Sciatic nerve (tissue), 2 donors: ENCODE results near the gene RAB31. TPM values are rescaled to one million over a fixed set of nuclear protein-coding genes. Genes with fewer than 3 reads are reported as not detected.

ENCODE experiments used
- ATAC-seq: fragments of 200-7000 bp; cut with Tn5 transposase; one replicate; pipeline ENCODE4 v1.9.1; 2020; ENCODE audit warnings: mild to moderate bottlenecking, moderate library complexity
- DNase-seq: peaks from one replicate; pipeline ENCODE4 v3.0.0-alpha.2; 2020; ENCODE audit warnings: low spot score
- intact Hi-C: fragments of 100-400 bp; cut with DNase I; formaldehyde crosslinking; loops from one replicate; pipeline ENCODE4 v1.14.2; 2022
- total RNA-seq: library from RNA; stranded (reverse); fragmentation: NEBNext Ultra II Directional; extraction: Animal tissue kit (Norgen Biotek cat#: 25700); gene quantifications from one replicate; pipeline ENCODE4 v1.2.1, GENCODE V29; 2021
- donor health status: DM: no; HTN: no; CAD: no.
- donor health status: DM: no; HTN: no; CAD: no.

Gene RAB31
- total RNA-seq, 1 donor from 2014 or later: 53.4 TPM

DNA sequence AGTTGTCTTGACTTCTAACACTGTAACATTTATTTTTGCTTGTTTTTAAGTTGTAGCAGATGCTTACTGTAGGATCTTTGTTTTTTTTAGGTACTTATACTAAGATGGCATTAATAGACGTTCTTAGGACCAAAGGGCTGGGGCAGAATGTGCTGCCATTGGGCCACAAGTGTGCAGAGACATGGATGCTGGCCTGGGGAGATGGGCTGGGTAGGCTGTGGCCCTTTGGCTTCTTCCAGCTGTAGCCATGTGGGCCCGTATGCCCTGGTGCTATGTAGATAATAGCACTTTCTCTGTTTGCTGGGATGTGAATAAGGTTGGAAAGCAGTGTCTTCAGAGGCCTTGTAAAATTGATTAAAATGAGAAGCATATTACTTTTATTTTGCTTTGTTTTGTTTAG lies 18.8 kb downstream of the RAB31 start:
- intact Hi-C loops: no loop called here
- DNase-seq: no peak
- ATAC-seq: no peak

DNA sequence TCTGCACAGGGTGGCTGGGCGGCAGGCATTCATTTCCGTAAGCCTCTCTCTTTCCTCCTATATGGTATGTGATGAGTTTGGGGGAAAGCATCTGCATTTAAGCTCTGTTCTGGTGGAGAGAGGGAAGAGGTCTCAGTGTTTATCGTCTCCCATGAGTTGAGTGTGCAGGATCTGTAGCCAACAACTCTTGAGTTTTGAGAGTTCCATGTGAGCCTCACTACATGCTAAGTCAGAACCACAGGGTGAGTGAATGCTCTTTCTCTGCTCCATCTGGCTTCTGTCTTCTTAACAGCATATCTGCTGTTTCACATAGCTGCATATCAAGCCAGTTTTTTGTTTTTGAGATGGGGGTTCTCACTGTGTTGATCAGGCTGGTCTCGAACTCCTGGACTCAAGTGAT lies 22.7 kb downstream of the RAB31 start:
- DNase-seq (no peak), ATAC-seq (no peak)
- intact Hi-C loops: no loop called here

GRCh38 chr18:9731380-9731779 lies 23.3 kb downstream of the RAB31 start:
- no peak for DNase-seq
- intact Hi-C loops: no loop called here
- no peak for ATAC-seq

GRCh38 chr18:9732031-9732430 lies 23.9 kb downstream of the RAB31 start:
- ATAC-seq (no peak), DNase-seq (no peak)
- intact Hi-C loops: no loop called here

GRCh38 chr18:9734189-9734588 lies 26.1 kb downstream of the RAB31 start:
- no peak for DNase-seq
- intact Hi-C loops: no loop called here
- no peak for ATAC-seq

DNA sequence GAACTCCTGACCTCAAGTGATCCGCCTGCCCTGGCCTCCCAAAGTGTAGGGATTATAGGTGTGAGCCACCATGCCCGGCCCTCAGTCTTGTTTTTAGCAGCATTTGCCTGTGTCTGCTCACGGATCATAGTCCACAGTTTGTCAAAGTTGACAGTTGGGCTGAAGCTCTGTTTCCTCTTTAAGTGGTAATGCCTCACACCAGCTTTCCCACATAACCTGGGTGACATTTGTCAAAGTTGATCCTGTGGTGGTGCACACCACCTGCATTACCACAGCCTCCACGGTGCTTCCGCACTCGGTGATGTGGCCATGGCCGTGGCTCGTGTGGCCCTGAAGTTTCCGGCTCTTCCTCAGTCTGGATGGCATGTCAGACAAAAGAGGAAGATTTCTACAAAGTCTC lies 27.1 kb downstream of the RAB31 start:
- ATAC-seq (no peak), DNase-seq (no peak)

GRCh38 chr18:9735879-9736278 lies 27.8 kb downstream of the RAB31 start:
- ATAC-seq (no peak), DNase-seq (no peak)
- intact Hi-C loops: no loop called here

More for the DNA sequence above, 27.1 kb downstream of the RAB31 start:
- intact Hi-C loops: no loop called here

DNA sequence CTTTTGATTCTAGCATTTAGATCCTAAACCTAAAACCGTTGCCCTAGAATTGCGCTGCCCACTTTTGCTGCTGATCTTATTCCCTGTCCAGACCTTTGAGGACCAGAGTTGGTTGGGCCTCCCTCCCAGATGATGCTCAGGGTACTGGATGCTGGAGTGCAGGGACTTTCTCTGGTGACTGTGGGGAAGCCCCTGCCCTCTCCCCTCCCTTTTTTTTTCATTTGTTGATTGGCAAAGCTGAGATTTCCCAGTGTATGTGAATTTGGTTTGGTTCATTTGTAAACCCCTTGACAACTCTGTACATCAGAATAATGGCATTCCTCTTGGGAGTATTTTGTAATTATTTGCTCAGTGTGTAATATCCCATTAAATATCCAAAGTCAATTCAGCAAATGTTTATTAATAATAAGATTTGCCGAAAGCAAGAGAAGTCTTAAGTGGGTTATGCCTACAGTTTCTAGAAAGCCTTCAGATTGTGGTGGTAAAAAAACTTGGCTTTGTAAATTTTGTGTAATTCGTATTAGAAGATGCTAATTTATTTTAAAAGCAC lies 28.3 kb downstream of the RAB31 start:
- intact Hi-C loops: no loop called here
- no peak for ATAC-seq
- no peak for DNase-seq

DNA sequence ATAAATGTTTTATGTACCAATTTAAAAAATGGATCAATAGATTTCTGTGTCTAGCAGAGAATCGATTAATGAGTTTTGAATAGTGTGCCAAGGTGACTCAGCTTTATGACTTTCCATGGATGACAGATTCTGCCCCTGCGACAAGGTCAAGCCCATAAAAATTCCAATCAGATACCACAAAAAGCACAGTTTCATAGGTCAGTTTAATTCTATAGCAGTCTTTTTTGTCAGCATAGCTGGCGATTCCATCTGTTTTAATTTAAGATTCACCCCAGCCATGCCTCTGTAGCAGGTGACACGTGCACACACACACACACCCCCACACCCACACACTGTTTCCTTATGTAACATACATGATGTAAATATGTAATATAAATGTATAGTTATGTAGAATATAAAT lies 28.9 kb downstream of the RAB31 start:
- ATAC-seq (no peak), DNase-seq (no peak)
- intact Hi-C loops: no loop called here

- DNase-seq (peak; percentile 75), ATAC-seq (no peak)
- intact Hi-C loops: no loop called here
Observed at GRCh38 chr18:9737472-9738121, 29.5 kb downstream of the RAB31 start.

DNA sequence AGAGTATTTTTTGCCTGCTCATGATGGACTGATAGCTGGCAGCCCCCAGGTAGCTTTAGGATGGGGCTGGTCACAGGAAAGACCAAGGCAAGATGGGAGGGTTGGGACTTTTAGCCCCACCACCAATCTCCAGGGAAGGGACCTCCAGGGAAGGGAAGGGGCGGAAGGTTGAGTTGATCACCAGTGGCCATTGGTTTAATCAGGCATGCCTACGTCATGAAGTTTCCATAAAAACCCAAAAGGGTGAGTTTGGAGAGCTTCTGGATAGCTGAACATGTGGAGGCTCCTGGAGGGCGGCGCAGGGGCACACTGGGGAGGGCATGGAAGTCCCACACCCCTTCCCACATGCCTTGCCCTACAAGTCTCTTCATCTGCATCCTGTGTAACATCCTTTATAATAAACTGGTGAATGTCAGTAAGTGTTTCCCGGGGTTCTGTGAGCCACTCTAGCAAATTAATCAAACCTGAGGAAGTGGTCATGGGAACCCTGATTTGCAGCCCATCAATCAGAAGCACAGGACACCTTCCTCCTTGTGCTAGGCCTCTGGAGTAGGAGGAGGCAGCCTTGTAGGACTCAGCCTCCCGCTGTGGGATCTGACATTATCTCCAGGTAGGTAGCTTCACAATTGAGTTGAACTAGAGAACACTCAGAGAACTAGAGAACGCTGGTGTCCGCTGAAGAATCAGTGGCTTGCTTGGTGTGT lies 30.3 kb downstream of the RAB31 start:
- ATAC-seq (no peak), DNase-seq (no peak)
- intact Hi-C loops: no loop called here

- no peak for ATAC-seq
- DNase-seq: no peak
- intact Hi-C loops: no loop called here
Observed at GRCh38 chr18:9739516-9739915, 31.4 kb downstream of the RAB31 start.

DNA sequence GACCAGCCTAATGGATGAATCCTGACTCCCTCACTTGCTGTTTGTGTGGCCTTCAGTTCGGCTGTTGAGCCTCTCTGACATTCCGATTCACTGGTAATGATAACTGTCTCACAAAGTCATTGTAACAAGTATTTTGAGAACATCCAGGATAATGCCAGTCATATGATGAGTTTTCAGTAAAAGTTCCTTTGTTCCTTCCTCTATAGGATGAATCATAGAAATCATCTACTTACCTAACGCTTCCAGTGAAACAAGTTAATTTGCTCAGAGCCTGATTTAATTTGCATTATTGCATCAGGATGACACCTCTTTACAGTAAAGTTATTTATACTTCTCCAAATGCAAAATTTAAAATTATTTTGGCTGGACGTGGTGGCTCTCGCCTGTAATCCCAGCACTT lies 32.0 kb downstream of the RAB31 start:
- intact Hi-C loops: no loop called here
- ATAC-seq (no peak), DNase-seq (no peak)

GRCh38 chr18:9741406-9741792 lies 33.3 kb downstream of the RAB31 start:
- intact Hi-C loops: no loop called here
- ATAC-seq (peak; percentile 25), DNase-seq (no peak)

GRCh38 chr18:9741793-9742523 lies 33.9 kb downstream of the RAB31 start:
- intact Hi-C loops: no loop called here
- DNase-seq (no peak), ATAC-seq (peak; percentile 41)

- intact Hi-C loops: no loop called here
- ATAC-seq (peak; percentile 61), DNase-seq (no peak)
Observed at GRCh38 chr18:9742524-9743131, 34.5 kb downstream of the RAB31 start.

- ATAC-seq (no peak), DNase-seq (no peak)
- intact Hi-C loops: no loop called here
Observed at GRCh38 chr18:9743200-9744016, 35.3 kb downstream of the RAB31 start.

DNA sequence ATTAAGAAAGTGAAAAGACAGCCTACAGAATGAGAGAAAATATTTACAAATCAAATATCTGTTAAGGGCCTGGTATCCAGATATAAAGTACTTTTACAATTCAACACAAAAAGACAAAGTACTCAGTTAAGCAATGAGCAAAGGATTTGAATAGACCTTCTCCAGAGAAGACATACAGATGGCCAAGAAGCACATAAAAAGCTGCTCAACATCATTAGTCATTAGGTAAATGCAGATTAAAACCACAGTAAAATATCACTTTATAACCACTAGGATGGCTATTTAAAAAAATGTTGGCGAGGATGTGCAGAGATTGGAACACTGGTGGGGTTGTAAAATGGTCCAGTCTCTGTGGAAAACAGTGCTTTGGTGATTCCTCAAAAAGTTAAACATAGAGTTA lies 38.9 kb downstream of the RAB31 start:
- intact Hi-C loops: no loop called here
- ATAC-seq (no peak), DNase-seq (no peak)

GRCh38 chr18:9749611-9750010 lies 41.5 kb downstream of the RAB31 start:
- intact Hi-C loops: no loop called here
- ATAC-seq: no peak

More at GRCh38 chr18:9749611-9750010, 41.5 kb downstream of the RAB31 start:
- no peak for DNase-seq
